NCI-H1105 (cell line): ENCODE measurements around the gene CCDC127.

Experiments
- DNase-seq: peaks from one replicate; lab custom pipeline; 2025; lab: John Stamatoyannopoulos, UW

CCDC127 gene

DNA sequence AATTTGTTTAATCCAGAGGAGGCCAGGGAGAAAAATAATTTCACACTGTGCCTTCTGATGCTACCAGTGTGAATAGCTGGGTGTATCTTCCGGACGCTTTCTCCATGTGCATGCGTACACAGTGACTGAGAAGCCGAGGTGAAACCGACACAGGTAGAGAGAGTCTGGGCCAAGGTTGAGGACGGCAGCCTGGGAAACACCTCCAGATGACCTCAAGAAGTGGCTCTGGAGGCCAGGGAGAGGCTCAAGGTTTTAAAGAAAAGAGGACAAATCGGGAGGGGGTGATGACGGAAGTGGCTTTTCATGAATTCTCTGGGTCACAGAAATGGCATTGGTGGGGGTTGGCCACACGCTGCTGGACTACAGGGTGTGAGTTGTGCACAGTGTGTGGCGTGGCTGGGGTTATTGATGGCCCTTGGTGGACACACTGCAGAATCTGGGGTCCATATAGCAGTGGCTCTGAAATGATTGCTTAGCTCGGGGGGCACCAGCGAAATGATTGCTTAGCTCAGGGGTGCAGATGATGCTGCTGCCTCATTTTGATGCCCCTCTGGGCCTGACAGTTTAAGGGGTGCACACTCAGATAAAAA is 60.7 kb downstream of the CCDC127 start:
- DNase-seq = no peak

DNA sequence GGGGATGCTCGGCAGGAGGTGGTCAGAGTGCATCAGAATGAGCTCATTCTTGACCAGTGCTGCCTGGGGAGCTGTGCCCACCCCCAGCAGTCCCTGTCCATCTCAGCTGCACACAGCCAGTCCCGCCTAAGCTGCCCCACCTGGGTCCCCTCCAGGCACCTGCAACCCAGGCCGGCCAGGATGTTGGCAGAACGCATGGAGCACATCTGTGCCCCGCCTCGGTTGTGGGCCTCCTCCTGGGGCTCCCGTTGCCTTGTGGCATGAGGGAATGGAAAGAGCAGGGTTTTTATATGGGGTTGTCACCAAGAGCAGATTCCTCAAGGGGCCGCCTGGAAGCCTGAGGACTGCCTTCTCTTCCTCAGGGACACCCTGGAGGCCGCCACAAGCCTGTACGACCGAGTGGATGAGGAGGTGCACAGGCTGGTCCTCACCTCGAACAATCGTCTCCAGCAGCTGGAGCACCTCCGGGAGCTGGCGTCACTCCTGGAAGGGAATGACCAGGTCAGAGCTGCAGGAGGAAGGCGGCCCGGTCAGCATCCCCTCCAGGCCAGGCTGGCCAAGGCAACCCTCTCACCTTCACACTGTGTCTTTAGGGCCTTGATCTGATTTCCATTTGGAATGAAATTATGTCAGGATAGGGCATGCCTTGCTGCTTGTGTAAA is 61.4 kb downstream of the CCDC127 start:
- no peak for DNase-seq

- no peak for DNase-seq
Observed at GRCh38 chr5:155651-156410, 62.1 kb downstream of the CCDC127 start.

GRCh38 chr5:154826-155225 is 63.1 kb downstream of the CCDC127 start:
- DNase-seq = no peak

DNA sequence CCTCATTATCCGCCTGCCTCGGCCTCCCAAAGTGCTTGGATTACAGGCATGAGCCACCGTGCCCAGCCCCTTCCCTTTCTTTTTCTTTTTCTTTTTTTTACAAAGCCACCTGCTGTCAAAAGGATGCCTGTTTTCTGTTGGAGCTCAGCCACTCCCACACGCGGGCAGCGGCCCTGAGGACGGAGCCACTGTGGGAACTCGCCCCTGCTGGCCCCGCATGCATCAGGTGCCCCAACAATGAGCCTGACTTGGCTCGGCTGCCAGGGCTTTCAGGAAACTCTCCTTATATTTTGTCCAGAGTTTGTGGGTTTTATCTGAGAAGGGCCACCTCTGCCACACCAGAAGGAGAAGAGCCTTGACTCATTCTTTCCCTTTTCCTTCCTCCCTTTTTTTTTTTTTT is 63.7 kb downstream of the CCDC127 start:
- no peak for DNase-seq

GRCh38 chr5:153256-153655 is 64.7 kb downstream of the CCDC127 start:
- DNase-seq = no peak

DNA sequence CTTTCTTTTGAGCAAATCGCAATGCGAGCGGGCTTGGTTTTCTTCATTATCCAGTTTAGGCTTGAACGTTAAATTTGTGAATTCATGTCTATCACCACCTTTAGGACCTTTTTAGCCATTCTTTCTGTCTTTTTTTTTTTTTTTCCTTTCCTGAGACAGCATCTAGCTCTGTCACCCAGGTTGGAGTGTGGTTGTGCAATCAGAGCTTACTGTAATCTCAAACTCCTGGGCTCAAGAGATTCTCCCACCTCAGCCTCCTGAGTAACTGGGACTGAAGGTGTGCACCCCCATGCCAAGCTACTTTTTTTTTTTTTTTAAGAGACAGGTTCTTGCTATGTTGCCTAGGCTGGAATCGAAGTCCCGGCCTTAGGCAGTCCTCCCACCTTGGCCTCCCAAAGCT is 65.9 kb downstream of the CCDC127 start:
- DNase-seq = no peak

GRCh38 chr5:150746-151145 is 67.2 kb downstream of the CCDC127 start:
- no peak for DNase-seq

GRCh38 chr5:149745-150485 is 68.0 kb downstream of the CCDC127 start:
- DNase-seq = no peak

GRCh38 chr5:147751-148150 is 70.2 kb downstream of the CCDC127 start:
- no peak for DNase-seq
